Motor neuron (in vitro differentiated cells): ENCODE data around the gene IGSF3. TPM values are rescaled to one million over a fixed set of nuclear protein-coding genes. Genes with fewer than 3 reads are reported as not detected.

Experiments
- ATAC-seq, 8 experiments: fragments of 200-7000 bp; cut with Tn5 transposase; replicated peaks in 6 of 8; 2 replicates each; pipeline ENCODE4 v1.8.0; 2021; ENCODE audit warnings: mild to moderate bottlenecking in 8 of 8, moderate library complexity in 8 of 8
- H3K27ac ChIP-seq, 2 donors: fragments of 250-450 bp; sonication (Bioruptor Pico); 2 replicates each; pipeline ENCODE4 v1.9.0; 2021; ENCODE audit warnings: antibody characterized with exemption in 2 of 2, mild to moderate bottlenecking in 2 of 2, moderate library complexity in 1 of 2
- H3K4me1 ChIP-seq, 2 donors: fragments of 250-450 bp; sonication (Bioruptor Pico); replicated peaks in 1 of 2; 2 replicates each; pipeline ENCODE4 v1.6.1; 2021; ENCODE audit warnings: antibody characterized with exemption in 2 of 2, mild to moderate bottlenecking in 2 of 2, moderate library complexity in 1 of 2
- H3K4me3 ChIP-seq, 5 donors: fragments of 250-450 bp; sonication (Bioruptor Pico); 2 replicates each; pipeline ENCODE4 v1.9.0; 2021; ENCODE audit warnings: antibody characterized with exemption in 5 of 5, mild to moderate bottlenecking in 5 of 5, moderate library complexity in 4 of 5
- WGBS, 10 experiments: fragments of 450-650 bp; shearing (Covaris generic); methylation state at CpG; one replicate each; pipeline ENCODE4 v1.0.0; 2022; 5-methylcytosine and 5-hydroxymethylcytosine counted together
- in situ Hi-C, 9 experiments: fragments of 400-800 bp; cut with MboI; loops; one replicate each; pipeline ENCODE4 v1.15.0; 2021; ENCODE audit warnings: low sequenced_read_pairs in 9 of 9, low pct_unique_long_range_greater_than_20kb in 2 of 9; ENCODE audit not compliant: unreplicated experiment in 9 of 9
- total RNA-seq, 8 experiments: library from RNA; unstranded; fragments of 300-600 nt; gene quantifications; 2 replicates each; pipeline versions ENCODE4 v1.2.3 to v1.2.4, GENCODE V29; 2022

IGSF3 gene
- total RNA-seq, 8 experiments from 2014 or later: 4.3 to 57.7 (median 32.6) TPM

GRCh38 chr1:116525440-116525839 lies 142.1 kb downstream of the IGSF3 start:
- in situ Hi-C loops: no loop called here
- no peak overlapping the region for H3K4me3 ChIP-seq
- ATAC-seq: no peak
- WGBS, 10 experiments: 86 to 100% (median 96%) methylated on average over 1 to 2 of the region's 2 CpGs; no CpG with 5 or more reads in 3 of the 10 experiments
- no peak overlapping the region for H3K27ac ChIP-seq
- H3K4me1 ChIP-seq: no peaks in the 10 kb centered on the region

Other genes with a start within 250 kb of the IGSF3 start
- gene CD58, start 96.7 kb downstream of the IGSF3 start, total RNA-seq: 10 to 100 TPM in 4 of 8 experiments, 1 to 10 TPM in 4; 2.5 to 64.5 (median 12.8) TPM
- gene CD2, start 86.7 kb upstream of the IGSF3 start, total RNA-seq: under 1 TPM in 4 of 8 experiments, not detected in 4; 0.13 to 0.66 (median 0.42) TPM
- 100 to 1,000 TPM in 4 of 8 experiments, 10 to 100 TPM in 4; 30.3 to 246 (median 88.4) TPM for gene PTGFRN, start 242.2 kb upstream of the IGSF3 start, total RNA-seq